ENCODE results near the gene DPP6.

Gene DPP6

DNA sequence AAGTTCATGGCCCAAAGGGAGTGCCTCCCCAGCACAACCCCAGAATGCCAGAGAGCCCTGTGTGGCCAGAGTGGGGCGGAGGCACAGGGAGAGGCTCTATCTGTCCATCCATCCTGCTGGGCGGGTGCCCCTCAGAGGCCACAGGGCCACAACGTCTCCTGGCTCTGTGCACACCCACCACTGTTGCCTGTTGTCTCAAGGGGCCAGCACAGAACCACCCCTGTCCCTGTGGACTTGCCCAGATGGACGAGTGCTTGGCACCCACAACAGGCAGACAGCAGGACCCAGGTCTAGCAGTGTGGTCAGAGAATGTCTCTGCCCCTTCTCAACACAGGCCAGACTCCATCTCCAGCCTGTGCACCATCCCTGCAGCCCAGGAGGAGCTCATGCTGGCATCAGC, 857.9 kb downstream of the DPP6 start:
- H3K9me3 ChIP-seq: no peaks in the 10 kb centered on the region
- H3K4me1 ChIP-seq (ENCODE audit: control insufficient read depth in 1 of 2, insufficient read depth in 1 of 2, low read depth in 1 of 2, low read length in 1 of 2): peaks cover 2 to 6% of the 10 kb centered on the region in 2 experiments
- no peak overlapping the region for H3K4me3 ChIP-seq (ENCODE audit: low read depth in 1 of 2, low read length in 1 of 2)
- peaks cover 21% of the 10 kb centered on the region for H3K27me3 ChIP-seq
- no peak overlapping the region for H3K27ac ChIP-seq
- H3K36me3 ChIP-seq: no peaks in the 10 kb centered on the region
- TF ChIP-seq, protein P1, sequence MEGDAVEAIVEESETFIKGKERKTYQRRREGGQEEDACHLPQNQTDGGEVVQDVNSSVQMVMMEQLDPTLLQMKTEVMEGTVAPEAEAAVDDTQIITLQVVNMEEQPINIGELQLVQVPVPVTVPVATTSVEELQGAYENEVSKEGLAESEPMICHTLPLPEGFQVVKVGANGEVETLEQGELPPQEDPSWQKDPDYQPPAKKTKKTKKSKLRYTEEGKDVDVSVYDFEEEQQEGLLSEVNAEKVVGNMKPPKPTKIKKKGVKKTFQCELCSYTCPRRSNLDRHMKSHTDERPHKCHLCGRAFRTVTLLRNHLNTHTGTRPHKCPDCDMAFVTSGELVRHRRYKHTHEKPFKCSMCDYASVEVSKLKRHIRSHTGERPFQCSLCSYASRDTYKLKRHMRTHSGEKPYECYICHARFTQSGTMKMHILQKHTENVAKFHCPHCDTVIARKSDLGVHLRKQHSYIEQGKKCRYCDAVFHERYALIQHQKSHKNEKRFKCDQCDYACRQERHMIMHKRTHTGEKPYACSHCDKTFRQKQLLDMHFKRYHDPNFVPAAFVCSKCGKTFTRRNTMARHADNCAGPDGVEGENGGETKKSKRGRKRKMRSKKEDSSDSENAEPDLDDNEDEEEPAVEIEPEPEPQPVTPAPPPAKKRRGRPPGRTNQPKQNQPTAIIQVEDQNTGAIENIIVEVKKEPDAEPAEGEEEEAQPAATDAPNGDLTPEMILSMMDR (IDR thresholded peaks at IDR 0.05): no peak

DNA sequence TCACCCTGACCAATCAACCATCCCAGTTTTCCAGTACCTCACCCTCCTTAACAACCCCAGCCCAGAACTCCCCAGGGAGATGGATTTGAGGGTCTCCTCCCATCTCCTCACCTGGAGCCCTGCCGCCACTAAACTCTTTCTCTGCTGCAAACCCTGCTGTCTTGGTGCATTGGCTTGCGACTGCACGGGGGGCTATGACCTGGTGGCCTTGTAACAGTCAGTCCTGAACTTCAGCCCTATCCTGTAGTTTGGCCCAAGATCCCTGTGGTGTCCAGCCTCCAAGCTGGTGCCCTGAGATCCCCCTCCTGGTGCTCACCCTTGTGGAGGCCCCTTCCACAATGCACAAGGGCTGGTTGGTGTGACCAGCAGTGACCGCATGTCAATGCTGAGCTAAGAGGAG, 858.8 kb downstream of the DPP6 start:
- Histone ChIP-seq H3K9me3 (no peaks in the 10 kb centered on the region), H3K36me3 (no peaks in the 10 kb centered on the region), H3K27ac (no peak overlapping the region), H3K4me1 (ENCODE audit: control insufficient read depth in 1 of 2, insufficient read depth in 1 of 2, low read depth in 1 of 2, low read length in 1 of 2) (peaks cover 2 to 6% of the 10 kb centered on the region in 2 experiments), H3K27me3 (peaks cover 29% of the 10 kb centered on the region), H3K4me3 (ENCODE audit: low read depth in 1 of 2, low read length in 1 of 2) (no peak overlapping the region)
- TF ChIP-seq, protein P1 (IDR thresholded peaks at IDR 0.05): no peak

DNA sequence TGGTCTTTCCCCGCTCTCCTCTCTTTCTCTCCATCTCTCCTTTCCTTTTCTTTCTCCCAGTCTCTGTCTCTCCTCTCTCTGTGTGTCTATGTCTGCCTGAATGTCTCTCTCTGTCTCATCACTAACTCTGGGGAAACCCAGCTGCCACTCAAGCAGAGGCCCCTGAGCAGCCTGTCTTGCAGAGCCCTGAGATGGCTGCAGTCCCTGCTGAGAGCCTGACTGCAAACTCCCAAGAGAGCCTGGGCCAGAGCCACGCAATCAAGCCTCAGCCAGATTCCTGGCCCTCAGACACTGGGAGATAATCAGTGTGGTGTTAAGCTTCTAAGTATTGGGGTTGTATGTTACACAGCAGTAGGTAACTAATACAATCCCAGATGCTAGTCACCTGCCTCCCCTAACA, 859.2 kb downstream of the DPP6 start:
- peaks cover 34% of the 10 kb centered on the region for H3K27me3 ChIP-seq
- H3K4me3 ChIP-seq (ENCODE audit: low read depth in 1 of 2, low read length in 1 of 2): no peak overlapping the region
- no peak overlapping the region for H3K27ac ChIP-seq
- peaks cover 2 to 6% of the 10 kb centered on the region in 2 experiments for H3K4me1 ChIP-seq (ENCODE audit: control insufficient read depth in 1 of 2, insufficient read depth in 1 of 2, low read depth in 1 of 2, low read length in 1 of 2)
- H3K9me3 ChIP-seq: no peaks in the 10 kb centered on the region
- TF ChIP-seq, protein P1 (IDR thresholded peaks at IDR 0.05): no peak
- H3K36me3 ChIP-seq: no peaks in the 10 kb centered on the region

DNA sequence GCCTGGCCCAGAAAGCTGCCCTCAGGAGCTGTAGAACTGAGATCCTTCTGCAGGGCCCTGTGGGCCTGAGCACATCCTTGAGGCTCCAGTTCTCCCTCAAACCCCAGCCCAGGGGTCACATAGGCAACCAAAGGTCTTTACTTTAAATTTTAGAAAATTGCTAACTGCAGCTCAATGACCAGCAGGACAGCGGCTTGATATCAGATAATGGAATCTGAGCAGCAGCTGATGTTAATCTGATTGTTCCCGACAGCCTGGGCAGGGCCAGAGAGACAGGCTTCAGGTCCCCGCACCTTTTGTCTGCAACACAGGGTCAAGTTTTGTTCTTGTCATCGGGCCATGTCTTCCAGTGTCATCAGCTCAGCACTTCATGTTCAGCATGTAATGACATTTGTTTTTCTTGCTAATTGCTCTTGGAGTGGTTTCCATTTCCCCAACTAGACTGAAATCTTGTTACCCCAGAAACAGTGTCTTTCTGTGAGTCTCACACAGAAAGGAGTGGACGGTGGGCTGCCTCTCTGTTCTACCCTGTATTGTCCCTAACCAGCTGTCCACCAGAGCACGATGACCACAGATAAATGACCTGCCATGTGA, 859.8 kb downstream of the DPP6 start:
- Histone ChIP-seq H3K9me3 (no peaks in the 10 kb centered on the region), H3K27me3 (peaks cover 39% of the 10 kb centered on the region), H3K27ac (no peak overlapping the region), H3K4me1 (ENCODE audit: control insufficient read depth in 1 of 2, insufficient read depth in 1 of 2, low read depth in 1 of 2, low read length in 1 of 2) (peaks cover 2 to 6% of the 10 kb centered on the region in 2 experiments), H3K4me3 (ENCODE audit: low read depth in 1 of 2, low read length in 1 of 2) (no peak overlapping the region), H3K36me3 (no peaks in the 10 kb centered on the region)
- TF ChIP-seq, protein P1 (IDR thresholded peaks at IDR 0.05): no peak

DNA sequence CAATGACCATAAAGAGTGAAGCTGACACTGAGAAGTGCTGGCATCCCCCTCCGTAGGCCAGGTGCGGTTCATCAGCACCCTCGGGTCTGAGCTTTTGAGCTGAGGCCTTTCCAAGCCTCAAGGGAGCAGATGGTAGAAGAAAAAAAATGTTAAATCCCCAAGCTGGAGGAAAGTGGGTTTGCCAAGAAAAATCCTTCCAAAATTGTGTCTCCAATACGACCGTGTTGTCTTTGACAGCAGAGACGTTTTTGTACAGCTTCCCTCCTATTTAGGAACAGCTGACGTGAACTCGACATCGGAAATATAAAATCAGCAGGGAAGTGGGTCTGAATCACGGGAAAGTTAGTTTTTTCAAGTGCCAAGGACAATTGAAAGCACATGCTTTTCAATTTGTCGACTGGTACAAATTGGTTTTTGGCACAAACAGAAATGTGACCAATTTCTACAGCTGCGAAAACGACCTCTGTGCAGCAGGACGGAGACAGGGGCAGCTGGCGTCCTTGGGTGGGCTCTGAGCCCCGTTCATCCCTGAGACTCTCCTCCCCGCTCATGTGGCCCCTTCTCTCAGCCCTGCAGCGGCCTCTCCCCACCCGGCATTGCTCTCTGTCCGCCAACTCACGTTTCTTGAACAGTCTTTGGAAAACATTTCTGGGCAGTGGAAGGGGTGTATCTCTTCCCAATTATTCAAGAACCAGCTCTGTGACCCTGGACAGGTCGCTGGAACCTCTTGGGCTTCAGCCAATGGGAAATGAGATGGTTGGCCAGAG, 860.9 kb downstream of the DPP6 start:
- no peak overlapping the region for H3K4me3 ChIP-seq (ENCODE audit: low read depth in 1 of 2, low read length in 1 of 2)
- peaks cover 2 to 6% of the 10 kb centered on the region in 2 experiments for H3K4me1 ChIP-seq (ENCODE audit: control insufficient read depth in 1 of 2, insufficient read depth in 1 of 2, low read depth in 1 of 2, low read length in 1 of 2)
- peaks cover 46% of the 10 kb centered on the region for H3K27me3 ChIP-seq
- H3K9me3 ChIP-seq: no peaks in the 10 kb centered on the region
- no peak overlapping the region for H3K27ac ChIP-seq
- TF ChIP-seq, protein P1 (IDR thresholded peaks at IDR 0.05): no peak
- H3K36me3 ChIP-seq: no peaks in the 10 kb centered on the region

Measured in neutrophil (primary cell).